GM10248 (cell line): ENCODE data around the gene TRIM75.

Experiments
- CTCF ChIA-PET: fragments of 300-600 bp; sonication (Branson Sonifier 250); formaldehyde crosslinking; extraction: SDS; loops from one replicate; lab custom pipeline; 2021; ENCODE audit warnings: antibody characterized with exemption; lab: Yijun Ruan, JAX
- POLR2A ChIA-PET: fragments of 350-650 bp; sonication (Branson Sonifier 250); formaldehyde crosslinking; extraction: SDS; loops from one replicate; lab custom pipeline; 2020; ENCODE audit warnings: antibody characterized with exemption; lab: Yijun Ruan, JAX
- DNase-seq: peaks from one replicate; pipeline ENCODE4 v3.0.0; 2012; ENCODE audit errors: extremely low spot score
- CTCF ChIP-seq: IDR thresholded peaks from 2 replicates; pipeline ENCODE4 v1.5.1; 2012; ENCODE audit warnings: mild to moderate bottlenecking, low read depth; ENCODE audit errors: extremely low read depth, missing control alignments, control extremely low read depth

TRIM75 gene

GRCh38 chr4:165031436-165032211 is 22.0 kb upstream of the TRIM75 start, which contains the start of gene TRIM60:
TRIM60 (plus strand) TSS chr4:165031999; CDS start chr4:165040073, 8,074 bp downstream.
- ChIA-PET CTCF (no interaction called here), POLR2A (no interaction called here)
- no peak for DNase-seq
- TF ChIP-seq CTCF, result no peak

- ChIA-PET POLR2A (no interaction called here), CTCF (interaction anchor here (1.3 kb wide), 1 partner anchor 14 kb away, joined by 3 read pairs; no protein-coding TSS in a partner anchor)
- DNase-seq, result no peak
- no peak for TF ChIP-seq CTCF
These were observed 5.5 kb upstream of the TRIM75 start for GRCh38 chr4:165048170-165048569.

GRCh38 chr4:165052627-165053026 is 1.0 kb upstream of the TRIM75 start:
- ChIA-PET CTCF (interaction anchor here (0.7 kb wide), 1 partner anchor 9 kb away, joined by 3 read pairs; no protein-coding TSS in a partner anchor), POLR2A (no interaction called here)
- DNase-seq, result no peak
- TF ChIP-seq CTCF, result no peak

GRCh38 chr4:165055601-165056000 is 1.9 kb downstream of the TRIM75 start:
- TF ChIP-seq CTCF, result no peak
- no peak for DNase-seq
- ChIA-PET POLR2A (no interaction called here), CTCF (interaction anchor here (1.2 kb wide), 1 partner anchor 8 kb away, joined by 3 read pairs; no protein-coding TSS in a partner anchor)

- CTCF ChIA-PET, result interaction anchor here (1.3 kb wide), 1 partner anchor 12 kb away, joined by 3 read pairs; no protein-coding TSS in a partner anchor
- no peak for TF ChIP-seq CTCF
- no peak for DNase-seq
- POLR2A ChIA-PET, result no interaction called here
These were observed 5.0 kb downstream of the TRIM75 start for GRCh38 chr4:165058666-165059065.

GRCh38 chr4:165059386-165059785 is 5.7 kb downstream of the TRIM75 start:
- CTCF ChIA-PET, result interaction anchor here (1.3 kb wide), 1 partner anchor 11 kb away, joined by 3 read pairs; no protein-coding TSS in a partner anchor
- no peak for TF ChIP-seq CTCF
- no peak for DNase-seq
- POLR2A ChIA-PET, result no interaction called here
